PFSK-1 (cell line): ENCODE measurements around the gene TMEM273.

Source experiments
- FOXP2 ChIP-seq: optimal IDR thresholded peaks from 2 replicates; pipeline ENCODE3; 2011; ENCODE audit warnings: borderline replicate concordance, control low read depth, inconsistent platforms; ENCODE audit not compliant: insufficient read depth; ENCODE audit errors: extremely low read length, extremely low read depth
- POLR2AphosphoS5 ChIP-seq: IDR thresholded peaks from 2 replicates; pipeline ENCODE4 v1.6.1; 2012; ENCODE audit warnings: low read depth, mild to moderate bottlenecking, control low read depth, low read length, moderate library complexity
- SIN3A ChIP-seq: IDR thresholded peaks from 2 replicates; pipeline ENCODE4 v1.6.1; 2012; ENCODE audit warnings: mild to moderate bottlenecking, low read length, moderate library complexity, borderline replicate concordance; ENCODE audit not compliant: insufficient read depth
- TAF1 ChIP-seq: IDR thresholded peaks from 2 replicates; pipeline ENCODE4 v1.6.1; 2012; ENCODE audit warnings: low read length, control low read depth, borderline replicate concordance; ENCODE audit not compliant: insufficient read depth
- TF ChIP-seq, protein P1 (sequence below), 2 experiments: IDR thresholded peaks; 2 replicates each; pipeline versions ENCODE4 v1.6.1 to v1.8.0; 2011 to 2012; ENCODE audit warnings: low read depth in 2 of 2, low read length in 2 of 2, control low read depth in 1 of 2, inconsistent platforms in 1 of 2, mild to moderate bottlenecking in 1 of 2, moderate library complexity in 1 of 2; ENCODE audit not compliant: insufficient read depth in 1 of 2

TMEM273 gene

DNA sequence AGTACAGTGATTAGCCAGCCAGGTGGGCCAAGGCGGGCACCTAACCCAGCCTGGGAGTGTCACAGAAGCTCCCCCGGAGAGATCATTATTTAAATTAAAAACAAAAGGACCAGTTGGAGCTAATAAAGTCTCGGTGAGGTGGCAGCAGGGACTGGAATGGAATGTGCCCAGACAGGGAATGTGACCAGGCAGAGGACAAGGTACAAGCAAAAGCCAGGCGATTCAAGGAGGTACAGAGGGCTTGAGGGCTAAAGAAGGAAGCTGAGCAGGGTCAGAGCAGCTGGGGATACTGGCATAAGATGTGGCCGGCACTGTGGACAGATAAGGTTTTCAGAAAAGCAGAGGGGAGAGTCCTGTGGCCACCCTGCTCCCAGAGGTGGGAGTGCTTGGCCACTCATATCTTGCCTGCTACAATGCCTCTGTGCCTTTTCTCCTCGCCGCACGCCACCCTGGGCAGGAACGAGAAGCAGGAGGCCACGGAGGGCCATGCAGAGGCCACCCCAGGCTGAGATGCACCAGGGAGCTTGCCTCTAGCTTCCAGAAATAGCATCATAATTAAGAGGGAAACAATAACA lies 13.2 kb downstream of the TMEM273 start:
- TF ChIP-seq SIN3A: no peak
- no peak for TF ChIP-seq TAF1
- no peak for TF ChIP-seq FOXP2

DNA sequence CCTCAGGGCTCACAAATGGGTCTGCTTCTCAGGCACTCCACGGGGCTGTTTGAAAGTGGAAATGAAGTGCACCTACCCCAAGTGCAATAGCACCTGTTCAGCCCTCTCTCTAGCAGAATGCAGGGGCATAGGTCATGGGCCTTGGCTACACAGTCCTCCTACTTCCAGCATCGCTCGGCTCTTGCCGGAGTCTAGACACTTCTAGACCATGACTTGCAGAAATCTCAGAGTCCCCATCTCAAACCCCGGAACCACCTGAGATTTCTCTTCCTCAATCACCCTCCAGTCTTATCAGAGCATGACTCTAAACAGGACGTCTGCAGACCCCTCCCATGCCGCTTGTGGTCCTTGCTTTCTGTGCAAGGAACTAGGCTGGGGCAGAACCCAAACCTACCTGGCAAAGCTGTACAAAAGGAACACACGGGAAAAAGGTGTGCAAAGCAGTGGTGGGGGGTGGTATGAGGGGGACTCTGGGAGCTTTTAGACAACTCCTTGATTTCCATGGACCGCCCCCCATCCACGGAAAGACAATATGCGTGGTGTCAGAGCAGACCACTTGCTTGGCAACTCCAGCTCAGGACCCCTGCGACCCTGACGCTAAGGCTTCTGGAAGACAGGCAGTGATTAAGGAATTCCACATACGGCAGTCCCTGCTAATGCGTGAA lies 13.8 kb downstream of the TMEM273 start:
- TF ChIP-seq, protein P1, sequence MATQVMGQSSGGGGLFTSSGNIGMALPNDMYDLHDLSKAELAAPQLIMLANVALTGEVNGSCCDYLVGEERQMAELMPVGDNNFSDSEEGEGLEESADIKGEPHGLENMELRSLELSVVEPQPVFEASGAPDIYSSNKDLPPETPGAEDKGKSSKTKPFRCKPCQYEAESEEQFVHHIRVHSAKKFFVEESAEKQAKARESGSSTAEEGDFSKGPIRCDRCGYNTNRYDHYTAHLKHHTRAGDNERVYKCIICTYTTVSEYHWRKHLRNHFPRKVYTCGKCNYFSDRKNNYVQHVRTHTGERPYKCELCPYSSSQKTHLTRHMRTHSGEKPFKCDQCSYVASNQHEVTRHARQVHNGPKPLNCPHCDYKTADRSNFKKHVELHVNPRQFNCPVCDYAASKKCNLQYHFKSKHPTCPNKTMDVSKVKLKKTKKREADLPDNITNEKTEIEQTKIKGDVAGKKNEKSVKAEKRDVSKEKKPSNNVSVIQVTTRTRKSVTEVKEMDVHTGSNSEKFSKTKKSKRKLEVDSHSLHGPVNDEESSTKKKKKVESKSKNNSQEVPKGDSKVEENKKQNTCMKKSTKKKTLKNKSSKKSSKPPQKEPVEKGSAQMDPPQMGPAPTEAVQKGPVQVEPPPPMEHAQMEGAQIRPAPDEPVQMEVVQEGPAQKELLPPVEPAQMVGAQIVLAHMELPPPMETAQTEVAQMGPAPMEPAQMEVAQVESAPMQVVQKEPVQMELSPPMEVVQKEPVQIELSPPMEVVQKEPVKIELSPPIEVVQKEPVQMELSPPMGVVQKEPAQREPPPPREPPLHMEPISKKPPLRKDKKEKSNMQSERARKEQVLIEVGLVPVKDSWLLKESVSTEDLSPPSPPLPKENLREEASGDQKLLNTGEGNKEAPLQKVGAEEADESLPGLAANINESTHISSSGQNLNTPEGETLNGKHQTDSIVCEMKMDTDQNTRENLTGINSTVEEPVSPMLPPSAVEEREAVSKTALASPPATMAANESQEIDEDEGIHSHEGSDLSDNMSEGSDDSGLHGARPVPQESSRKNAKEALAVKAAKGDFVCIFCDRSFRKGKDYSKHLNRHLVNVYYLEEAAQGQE (IDR thresholded peaks at IDR 0.05; ENCODE audit: insufficient read depth in 1 of 2, low read depth in 2 of 2, low read length in 2 of 2): no peak
- no peak for TF ChIP-seq SIN3A
- no peak for TF ChIP-seq FOXP2
- TF ChIP-seq POLR2AphosphoS5: no peak
- TF ChIP-seq TAF1: no peak

DNA sequence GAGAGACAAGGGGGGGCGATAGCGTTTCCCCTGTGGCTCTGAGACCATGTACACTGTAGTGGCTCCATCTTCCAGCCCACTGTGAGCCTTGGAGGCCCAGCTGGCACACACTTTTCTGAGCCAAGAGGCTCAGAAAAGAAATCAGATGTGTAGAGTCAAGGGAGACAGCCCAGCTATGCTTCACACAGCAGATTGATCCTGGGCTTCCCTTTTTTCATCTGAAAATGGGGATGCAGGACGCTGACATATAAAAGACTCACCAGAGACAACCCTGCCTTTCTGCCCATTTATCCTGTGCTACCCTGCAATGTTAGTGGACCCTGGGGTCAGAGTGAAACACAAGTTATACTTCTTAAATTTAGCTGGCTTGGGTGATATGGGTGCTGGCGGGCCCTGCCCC lies 14.3 kb downstream of the TMEM273 start:
- TF ChIP-seq SIN3A (no peak), POLR2AphosphoS5 (no peak), FOXP2 (no peak), TAF1 (no peak)
- TF ChIP-seq, protein P1 (IDR thresholded peaks at IDR 0.05; ENCODE audit: insufficient read depth in 1 of 2, low read depth in 2 of 2, low read length in 2 of 2): no peak

DNA sequence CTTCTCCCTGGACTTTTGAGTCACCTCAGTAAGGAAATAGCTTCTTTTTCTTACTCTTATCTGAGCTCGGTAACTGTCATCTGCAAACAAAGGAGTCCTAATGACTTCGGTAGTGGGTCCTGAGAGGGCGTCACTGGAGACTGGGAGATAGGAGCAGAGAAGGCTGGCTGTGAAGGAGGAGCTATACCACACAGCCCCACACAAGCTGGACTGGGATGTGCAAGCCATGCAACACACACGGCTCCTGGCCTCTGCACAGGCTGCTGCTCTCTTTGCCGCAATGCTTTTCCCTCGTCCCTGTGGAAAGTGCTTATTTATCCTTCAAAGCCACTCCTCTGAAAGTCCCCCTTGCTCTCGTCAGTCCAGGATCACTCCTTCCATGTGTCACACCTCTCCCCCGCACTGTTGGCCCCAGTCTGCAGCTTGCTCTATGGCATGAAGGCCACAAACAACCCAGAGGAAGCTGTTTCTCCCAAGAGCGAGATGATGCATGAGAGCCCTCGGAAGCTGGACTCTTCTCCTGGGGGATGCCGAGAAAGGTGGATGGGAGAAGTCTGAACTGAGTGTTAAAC lies 14.9 kb downstream of the TMEM273 start:
- TF ChIP-seq POLR2AphosphoS5 (no peak), SIN3A (no peak), TAF1 (no peak), FOXP2 (no peak)
- TF ChIP-seq, protein P1 (IDR thresholded peaks at IDR 0.05; ENCODE audit: insufficient read depth in 1 of 2, low read depth in 2 of 2, low read length in 2 of 2): no peak

DNA sequence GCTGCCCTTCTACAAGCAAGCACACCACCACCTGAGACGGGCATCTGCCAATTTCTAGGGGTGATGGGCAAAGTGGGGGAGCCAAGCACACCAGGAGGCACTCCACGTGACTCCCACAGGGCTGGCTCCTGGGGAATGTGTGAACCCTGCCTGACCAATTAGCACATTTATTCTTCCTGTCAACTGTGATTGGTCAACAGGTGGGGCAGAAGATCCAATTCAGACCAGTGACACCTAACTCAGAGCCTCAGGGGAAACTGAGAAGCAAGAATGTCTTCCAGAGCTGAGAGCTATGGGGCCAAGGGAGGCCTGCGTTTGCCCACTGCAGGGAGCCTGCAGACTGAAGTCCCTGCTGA lies 15.4 kb downstream of the TMEM273 start:
- TF ChIP-seq SIN3A: no peak
- TF ChIP-seq FOXP2: no peak
- no peak for TF ChIP-seq POLR2AphosphoS5
- TF ChIP-seq, protein P1 (IDR thresholded peaks at IDR 0.05; ENCODE audit: insufficient read depth in 1 of 2, low read depth in 2 of 2, low read length in 2 of 2): no peak
- TF ChIP-seq TAF1: no peak
